ENCODE results near the gene RPS25.

GRCh38 chr11:119057000-119057769, 39.0 kb upstream of the RPS25 start, which contains the start of gene HYOU1:
- no peak; the same call in 1 of the 2 replicates for TF ChIP-seq CTCF (conservative IDR thresholded peaks at IDR 0.05; ENCODE audit: low read length)
- no peak for TF ChIP-seq EZH2phosphoT487 (IDR thresholded peaks at IDR 0.05; ENCODE audit: borderline replicate concordance)
